Endothelial cell of umbilical vein (primary cell): ENCODE data around the gene RELL1. TPM values are rescaled to one million over a fixed set of nuclear protein-coding genes. Genes with fewer than 3 reads are reported as not detected.
A peak's percentile ranks its signal among the peaks of the same experiment; 100 is the strongest.

ENCODE experiments used
- BruUV-seq: library from RNA; stranded (reverse); fragments of 400-500 nt; replicated peaks from 2 replicates; lab custom pipeline; 2021; lab: Mats Ljungman, UMichigan
- CTCF ChIA-PET: fragments of 300-600, 350-600 bp; sonication (Branson Sonifier 250); formaldehyde crosslinking; loops from one replicate; lab custom pipeline; 2021; ENCODE audit warnings: antibody characterized with exemption, inconsistent platforms; lab: Charles Lee
- POLR2A ChIA-PET: fragments of 300-600, 350-600 bp; sonication (Branson Sonifier 250); formaldehyde crosslinking; loops from one replicate; lab custom pipeline; 2021; ENCODE audit warnings: antibody characterized with exemption, inconsistent platforms; lab: Charles Lee
- DNase-seq: peaks from one replicate; pipeline ENCODE4 v3.0.0-alpha.2; 2011; ENCODE audit warnings: low read depth, low spot score
- FAIRE-seq: peaks from 2 replicates; lab custom pipeline; 2011; peaks lifted over from hg19 to GRCh38; lab: Jason Lieb, UNC
- H2AFZ ChIP-seq: 2 replicates; pipeline ENCODE4 v1.6.0; 2012; ENCODE audit warnings: low read depth, low read length, control low read depth, inconsistent platforms
- H3K27ac ChIP-seq: 2 replicates; pipeline ENCODE4 v1.5.1; 2011; ENCODE audit warnings: low read depth, mild to moderate bottlenecking, control low read depth, low read length, moderate library complexity; ENCODE audit not compliant: insufficient read depth
- H3K27me3 ChIP-seq, 2 experiments: 2 replicates each; pipeline versions ENCODE4 v1.6.0 to v1.6.1; 2011; ENCODE audit warnings: low read length in 2 of 2, mixed read lengths in 1 of 2; ENCODE audit not compliant: control insufficient read depth in 2 of 2, insufficient read depth in 2 of 2
- H3K36me3 ChIP-seq, 2 experiments: 2 replicates in 1 of 2; 3 replicates in 1 of 2; pipeline ENCODE4 v1.5.1; 2011; ENCODE audit warnings: low read length in 2 of 2, mild to moderate bottlenecking in 1 of 2, moderate library complexity in 1 of 2; ENCODE audit not compliant: control insufficient read depth in 2 of 2, insufficient read depth in 2 of 2; ENCODE audit errors: extremely low read depth in 1 of 2
- H3K4me1 ChIP-seq: 3 replicates; pipeline ENCODE4 v1.5.1; 2011; ENCODE audit warnings: mild to moderate bottlenecking, low read length; ENCODE audit not compliant: control insufficient read depth, insufficient read depth; ENCODE audit errors: extremely low read depth
- H3K4me2 ChIP-seq: 2 replicates; pipeline ENCODE4 v1.6.1; 2011; ENCODE audit warnings: low read length, control low read depth, mixed read lengths; ENCODE audit not compliant: insufficient read depth
- H3K4me3 ChIP-seq, 3 experiments: fragments of 200-600 bp in 1 of 3; sonication (generic), shearing (Covaris generic) in 1 of 3; replicated peaks in 1 of 3; 2 replicates each; pipeline ENCODE4 v1.5.1; 2011 to 2016; ENCODE audit warnings: control low read depth in 3 of 3, low read length in 3 of 3, mild to moderate bottlenecking in 2 of 3, inconsistent platforms in 1 of 3, low read depth in 1 of 3, moderate library complexity in 1 of 3; ENCODE audit not compliant: insufficient read depth in 1 of 3
- H3K79me2 ChIP-seq: 2 replicates; pipeline ENCODE4 v1.6.0; 2012; ENCODE audit warnings: low read length, inconsistent platforms; ENCODE audit not compliant: control insufficient read depth, insufficient read depth
- H3K9ac ChIP-seq: replicated peaks from 2 replicates; pipeline ENCODE3; 2011; ENCODE audit warnings: low read length, control low read depth; ENCODE audit not compliant: insufficient read depth; ENCODE audit errors: extremely low read depth
- H3K9me1 ChIP-seq: replicated peaks from 3 replicates; pipeline ENCODE4 v1.6.0; 2011; ENCODE audit warnings: mild to moderate bottlenecking, low read length; ENCODE audit not compliant: control insufficient read depth, insufficient read depth; ENCODE audit errors: extremely low read depth
- H3K9me3 ChIP-seq: replicated peaks from 2 replicates; pipeline ENCODE4 v1.5.1; 2012; ENCODE audit warnings: low read length, inconsistent platforms; ENCODE audit not compliant: control insufficient read depth, insufficient read depth
- H4K20me1 ChIP-seq: replicated peaks from 2 replicates; pipeline ENCODE3; 2011; ENCODE audit warnings: mild to moderate bottlenecking, low read length; ENCODE audit not compliant: control insufficient read depth, insufficient read depth; ENCODE audit errors: extremely low read depth
- CTCF ChIP-seq, 2 donors: IDR thresholded peaks; 1 replicate in 1 of 2; 2 replicates in 1 of 2; pipeline ENCODE4 v1.5.1; 2011; ENCODE audit warnings: low read length in 2 of 2, mild to moderate bottlenecking in 2 of 2, moderate library complexity in 2 of 2, control low read depth in 1 of 2, inconsistent platforms in 1 of 2, low read depth in 1 of 2; ENCODE audit not compliant: insufficient read depth in 1 of 2; ENCODE audit errors: extremely low read depth in 1 of 2
- EZH2 ChIP-seq: IDR thresholded peaks from 2 replicates; pipeline ENCODE4 v1.6.1; 2012; ENCODE audit warnings: borderline replicate concordance, low read depth, mild to moderate bottlenecking, moderate library complexity, low read length, inconsistent platforms; ENCODE audit not compliant: severe bottlenecking
- FOS ChIP-seq: IDR thresholded peaks from 2 replicates; pipeline ENCODE4 v1.6.1; 2011; ENCODE audit warnings: mild to moderate bottlenecking, low read length, moderate library complexity, borderline replicate concordance; ENCODE audit not compliant: insufficient read depth
- GATA2 ChIP-seq: IDR thresholded peaks from 2 replicates; pipeline ENCODE4 v1.7.0; 2011; ENCODE audit warnings: low read depth, mild to moderate bottlenecking, moderate library complexity, mixed read lengths, low read length; ENCODE audit not compliant: insufficient read length, insufficient read depth
- JUN ChIP-seq: IDR thresholded peaks from 2 replicates; pipeline ENCODE4 v1.6.1; 2011; ENCODE audit warnings: borderline replicate concordance, low read depth; ENCODE audit not compliant: insufficient read length, insufficient read depth
- MAX ChIP-seq: IDR thresholded peaks from 2 replicates; pipeline ENCODE4 v1.6.1; 2011; ENCODE audit not compliant: insufficient read depth, insufficient read length
- MYC ChIP-seq: IDR thresholded peaks from one replicate; pipeline ENCODE4 v1.6.1; 2011; ENCODE audit warnings: mild to moderate bottlenecking, low read depth, low read length
- POLR2A ChIP-seq: IDR thresholded peaks from 2 replicates; pipeline ENCODE4 v1.6.1; 2012; ENCODE audit warnings: low read depth, mild to moderate bottlenecking, control low read depth, low read length
- POLR2AphosphoS5 ChIP-seq: IDR thresholded peaks from 2 replicates; pipeline ENCODE4 v1.6.1; 2012; ENCODE audit warnings: low read depth, mild to moderate bottlenecking, control low read depth, low read length, moderate library complexity; ENCODE audit not compliant: insufficient read depth
- dilution Hi-C: fragments of 300-500 bp; cut with MboI; formaldehyde crosslinking; loops from one replicate; pipeline ENCODE4 v1.15.0; 2019; ENCODE audit warnings: low sequenced_read_pairs; ENCODE audit not compliant: extremely low pct_ligation_motif_present
- intact Hi-C: fragments of 100-400 bp; cut with micrococcal nuclease; formaldehyde crosslinking; loops from one replicate; pipeline ENCODE4 v1.10.0; 2022
- polyA plus RNA-seq, 4 experiments: library from polyadenylated mRNA; depleted of rRNA in 3 of 4; stranded (reverse) in 3 of 4; unstranded in 1 of 4; fragments of >200 nt; gene quantifications; 2 replicates each; pipeline versions ENCODE4 v1.2.1 to v1.2.3, GENCODE V29; 2011 to 2012; ENCODE audit warnings: missing spikeins in 1 of 4
- total RNA-seq: library from RNA; stranded (reverse); gene quantifications from 2 replicates; pipeline ENCODE4 v1.2.3, GENCODE V29; 2021

RELL1 gene
- total and polyA plus RNA-seq, 2 donors (not counting 3 experiments of a cell fraction or from before 2014, with no cell fraction given): 20.8 to 91.7 TPM

- dilution Hi-C loops: no loop called here
- peak overlapping the region; percentile 57 for H3K4me2 ChIP-seq
- H3K4me3 ChIP-seq: peak overlapping the region in 1 of 3 experiments; percentile 14
- peak overlapping the region; percentile 99 for H3K27ac ChIP-seq
- H3K79me2 ChIP-seq: peaks cover 49% of the 10 kb centered on the region
- H3K36me3 ChIP-seq: no peaks in the 10 kb centered on the region
- no peak for TF ChIP-seq POLR2A
- TF ChIP-seq EZH2: no peak
- TF ChIP-seq FOS: no peak
- TF ChIP-seq GATA2: no peak
- no peak for TF ChIP-seq MAX
- TF ChIP-seq MYC: no peak
- TF ChIP-seq JUN: no peak
- no peak for TF ChIP-seq POLR2AphosphoS5
- no peak for TF ChIP-seq CTCF (IDR thresholded peaks at IDR 0.05; ENCODE audit: extremely low read depth in 1 of 2, insufficient read depth in 1 of 2, low read depth in 1 of 2, low read length in 2 of 2)
- intact Hi-C loops: loop anchor here (1.0 to 5.0 kb wide), 3 partner anchors 16 to 313 kb away; no protein-coding TSS in a partner anchor
- POLR2A ChIA-PET: interaction anchor here (2.4 kb wide), 1 partner anchor 162 kb away, joined by 6 read pairs; the partner anchor contains the start of gene PGM2
- H4K20me1 ChIP-seq: no peaks in the 10 kb centered on the region
- no peaks in the 10 kb centered on the region for H3K9me1 ChIP-seq
- BruUV-seq: no TSS peak
- FAIRE-seq (peak; percentile 4), DNase-seq (no peak)
- CTCF ChIA-PET: interaction anchor here (0.9 to 3.9 kb wide), 12 partner anchors 8 to 371 kb away, joined by 3 to 34 read pairs (median 5); partner anchors contain the start of gene RELL1
- H2AFZ ChIP-seq: no peak overlapping the region
- no peaks in the 10 kb centered on the region for H3K27me3 ChIP-seq
- H3K4me1 ChIP-seq: peaks cover 64% of the 10 kb centered on the region
- H3K9ac ChIP-seq: peak overlapping the region; percentile 87
- no peaks in the 10 kb centered on the region for H3K9me3 ChIP-seq
Observed at GRCh38 chr4:37664696-37665095, 21.5 kb downstream of the RELL1 start.
